ENCODE results near the gene FBRSL1.

The FBRSL1 gene

GRCh38 chr12:132456186-132456943 is 33.6 kb upstream of the FBRSL1 start:
- no peak for ATAC-seq
- no peak for TF ChIP-seq ZFP30 (CRISPR knock-in tag; IDR thresholded peaks at IDR 0.05)
- no peak for TF ChIP-seq ZNF8 (CRISPR knock-in tag; IDR thresholded peaks at IDR 0.05)
- TF ChIP-seq ZNF565 (CRISPR knock-in tag; conservative IDR thresholded peaks at IDR 0.05; ENCODE audit: low read depth) = no peak
- TF ChIP-seq TSHZ2 (CRISPR knock-in tag; IDR thresholded peaks at IDR 0.05) = no peak
- no peak for TF ChIP-seq ESRRG (CRISPR knock-in tag; IDR thresholded peaks at IDR 0.05)
- no peak for TF ChIP-seq ZFP3 (CRISPR knock-in tag; IDR thresholded peaks at IDR 0.05)
- TF ChIP-seq TCF4 (CRISPR knock-in tag; IDR thresholded peaks at IDR 0.05; ENCODE audit: borderline replicate concordance) = no peak
- TF ChIP-seq CREB5 (CRISPR knock-in tag; IDR thresholded peaks at IDR 0.05; ENCODE audit: low read depth) = no peak
- TF ChIP-seq PPARA (CRISPR knock-in tag; IDR thresholded peaks at IDR 0.05; ENCODE audit: borderline replicate concordance) = no peak
- TF ChIP-seq ISL1 (CRISPR knock-in tag; IDR thresholded peaks at IDR 0.05) = no peak
- no peak for TF ChIP-seq POU6F1 (CRISPR knock-in tag; IDR thresholded peaks at IDR 0.05; ENCODE audit: borderline replicate concordance, low read depth)
- no peak for TF ChIP-seq GLIS3 (CRISPR knock-in tag; IDR thresholded peaks at IDR 0.05)

- no peak for ATAC-seq
- TF ChIP-seq POU6F1 (CRISPR knock-in tag; IDR thresholded peaks at IDR 0.05; ENCODE audit: borderline replicate concordance, low read depth) = no peak
- no peak for TF ChIP-seq PPARA (CRISPR knock-in tag; IDR thresholded peaks at IDR 0.05; ENCODE audit: borderline replicate concordance)
- no peak for TF ChIP-seq SNAI2 (CRISPR knock-in tag; IDR thresholded peaks at IDR 0.05)
- no peak for TF ChIP-seq ISL1 (CRISPR knock-in tag; IDR thresholded peaks at IDR 0.05)
- no peak for TF ChIP-seq GLIS3 (CRISPR knock-in tag; IDR thresholded peaks at IDR 0.05)
- no peak for TF ChIP-seq PATZ1 (CRISPR knock-in tag; IDR thresholded peaks at IDR 0.05; ENCODE audit: borderline replicate concordance)
- TF ChIP-seq CREB5 (CRISPR knock-in tag; IDR thresholded peaks at IDR 0.05; ENCODE audit: low read depth) = no peak
- no peak for TF ChIP-seq ZNF8 (CRISPR knock-in tag; IDR thresholded peaks at IDR 0.05)
- no peak for TF ChIP-seq ESRRG (CRISPR knock-in tag; IDR thresholded peaks at IDR 0.05)
- TF ChIP-seq ZNF70 (CRISPR knock-in tag; IDR thresholded peaks at IDR 0.05) = no peak
- TF ChIP-seq BACH2 (CRISPR knock-in tag; IDR thresholded peaks at IDR 0.05; ENCODE audit: borderline replicate concordance) = no peak
- TF ChIP-seq TSHZ2 (CRISPR knock-in tag; IDR thresholded peaks at IDR 0.05) = no peak
- no peak for TF ChIP-seq ZFP3 (CRISPR knock-in tag; IDR thresholded peaks at IDR 0.05)
- no peak for TF ChIP-seq ARNTL (CRISPR knock-in tag; IDR thresholded peaks at IDR 0.05; ENCODE audit: borderline replicate concordance, low read depth)
- TF ChIP-seq ZFP30 (CRISPR knock-in tag; IDR thresholded peaks at IDR 0.05) = no peak
- TF ChIP-seq ZNF565 (CRISPR knock-in tag; conservative IDR thresholded peaks at IDR 0.05; ENCODE audit: low read depth) = no peak
- TF ChIP-seq OSR1 (CRISPR knock-in tag; IDR thresholded peaks at IDR 0.05) = no peak
Measured at GRCh38 chr12:132456944-132457495, 32.9 kb upstream of the FBRSL1 start.
